ENCODE results near the gene ADA.
"Not testable (repeated sequence)": the region's sequence is repeated elsewhere in the genome, so short reads cannot be mapped to it uniquely, and the experiment has no call there.

ADA gene

DNA sequence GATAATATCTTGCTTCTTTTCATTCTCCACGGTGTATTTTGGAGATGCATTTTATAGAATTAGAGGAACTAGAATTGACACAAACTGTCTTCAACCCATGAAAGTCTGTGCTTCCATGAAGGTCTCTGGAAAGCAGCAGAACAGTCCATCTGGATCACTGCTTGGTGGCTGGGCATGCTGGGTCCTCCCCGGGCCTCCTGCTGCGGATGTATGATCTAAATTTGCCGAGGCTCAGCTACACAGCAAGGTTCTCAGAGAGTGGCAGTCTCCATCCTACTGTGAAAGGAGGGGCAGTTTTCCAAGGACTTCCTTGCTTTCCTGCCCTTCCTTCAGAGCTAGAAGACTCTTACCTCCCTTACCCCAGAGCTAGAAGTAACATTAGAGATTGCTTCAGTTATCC is 54.0 kb downstream of the ADA start:
- DNase-seq = no peak

- DNase-seq = no peak
These were observed 54.6 kb downstream of the ADA start for GRCh38 chr20:44596876-44597275.

DNA sequence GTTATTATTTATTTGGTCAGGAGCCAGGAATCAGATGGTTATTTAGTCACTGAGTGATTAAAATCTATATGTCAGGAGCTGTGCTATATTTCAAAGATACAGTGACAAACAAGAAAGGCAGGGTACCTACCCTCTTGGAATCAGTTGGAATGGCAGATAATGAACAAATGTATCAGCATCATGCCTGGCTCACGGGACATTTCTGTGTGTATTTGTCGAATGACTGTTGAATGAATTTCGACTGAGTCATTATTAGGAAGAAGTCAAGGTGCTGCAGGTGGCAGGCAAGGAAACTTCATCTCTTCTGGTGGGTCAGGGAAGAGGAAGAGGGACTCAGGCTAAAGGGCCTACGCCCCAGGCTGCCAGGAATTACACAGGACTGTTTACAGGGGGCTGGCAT is 55.5 kb downstream of the ADA start:
- no peak for DNase-seq

GRCh38 chr20:44594730-44595129 is 56.8 kb downstream of the ADA start:
- peak; percentile 90 for DNase-seq

GRCh38 chr20:44593751-44594150 is 57.7 kb downstream of the ADA start:
- DNase-seq = no peak

- no peak for DNase-seq
These were observed 59.1 kb downstream of the ADA start for GRCh38 chr20:44592366-44592765.

DNA sequence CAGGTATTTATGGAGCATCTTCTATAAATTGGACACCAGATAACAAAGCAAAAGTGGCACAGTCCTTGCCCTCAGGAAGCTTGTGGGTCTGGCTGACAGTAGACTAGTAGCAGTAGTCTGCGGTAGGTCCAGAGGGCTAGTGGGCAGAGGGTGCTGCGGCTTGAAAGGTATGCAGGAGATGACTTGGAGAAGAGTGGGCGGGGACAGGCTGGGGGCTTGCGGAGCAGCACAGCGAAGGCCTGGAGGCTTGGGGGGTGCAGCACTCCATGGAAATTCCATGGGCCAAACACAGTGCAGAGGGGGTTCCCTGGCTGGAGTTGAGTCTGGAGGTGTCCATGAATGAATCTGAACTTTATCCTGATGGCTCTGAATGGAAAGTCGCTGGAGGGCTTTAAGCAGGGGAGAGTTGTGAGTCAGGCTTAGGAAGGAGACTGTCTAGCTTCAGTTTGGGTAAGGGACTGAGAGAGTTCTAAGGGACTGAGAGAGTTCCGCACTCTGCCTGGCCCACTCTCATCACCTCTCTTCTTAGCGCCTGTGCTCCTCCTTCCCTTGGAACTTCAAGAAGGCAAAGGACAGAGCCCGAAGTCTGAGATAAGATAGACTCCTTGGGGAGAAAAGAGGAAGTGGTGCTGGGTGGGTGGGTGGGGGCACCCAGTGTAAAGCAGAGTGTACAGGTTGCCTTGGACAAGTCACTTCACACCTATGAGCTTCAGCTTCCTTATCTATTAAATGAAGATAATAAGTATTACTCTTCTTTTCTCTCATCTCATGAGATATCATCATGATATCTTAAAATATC is 60.3 kb downstream of the ADA start:
- DNase-seq = no peak

DNA sequence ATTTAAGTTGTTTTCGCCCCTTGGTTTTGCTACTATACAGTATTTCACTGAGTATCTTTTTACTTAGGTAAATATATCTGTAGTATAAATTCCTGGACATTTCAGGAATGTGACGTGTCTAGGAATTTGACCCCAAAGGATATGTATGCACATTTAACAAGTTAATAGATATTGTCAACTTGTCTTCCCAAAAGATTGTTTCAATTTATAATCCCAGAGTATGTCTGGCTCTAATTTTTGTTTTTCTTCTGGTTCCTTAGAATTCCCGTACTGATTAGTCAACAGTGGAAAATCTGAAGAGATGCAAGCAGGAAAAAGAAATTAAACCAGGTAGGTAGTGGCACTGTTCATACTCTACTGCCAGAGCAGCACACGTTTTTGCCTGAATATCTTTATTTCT is 62.0 kb downstream of the ADA start:
- no peak for DNase-seq

DNA sequence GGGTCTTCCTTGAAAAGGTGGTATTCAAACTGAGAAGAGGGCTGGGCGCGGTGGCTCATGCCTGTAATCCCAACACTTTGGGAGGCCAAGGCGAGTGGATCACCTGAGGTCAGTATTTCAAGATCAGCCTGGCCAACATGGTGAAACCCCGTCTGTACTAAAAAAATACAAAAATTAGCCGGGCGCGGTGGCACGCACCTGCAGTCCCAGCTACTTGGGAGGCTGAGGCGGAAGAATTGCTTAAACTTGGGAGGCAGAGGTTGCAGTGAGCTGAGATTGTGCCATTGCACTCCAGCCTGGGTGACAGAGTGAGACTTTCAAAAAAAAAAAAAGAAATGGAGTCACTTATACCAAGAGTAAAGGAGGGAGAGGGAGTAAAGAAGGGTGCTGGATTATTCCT is 63.2 kb downstream of the ADA start:
- not testable (repeated sequence) for DNase-seq

DNA sequence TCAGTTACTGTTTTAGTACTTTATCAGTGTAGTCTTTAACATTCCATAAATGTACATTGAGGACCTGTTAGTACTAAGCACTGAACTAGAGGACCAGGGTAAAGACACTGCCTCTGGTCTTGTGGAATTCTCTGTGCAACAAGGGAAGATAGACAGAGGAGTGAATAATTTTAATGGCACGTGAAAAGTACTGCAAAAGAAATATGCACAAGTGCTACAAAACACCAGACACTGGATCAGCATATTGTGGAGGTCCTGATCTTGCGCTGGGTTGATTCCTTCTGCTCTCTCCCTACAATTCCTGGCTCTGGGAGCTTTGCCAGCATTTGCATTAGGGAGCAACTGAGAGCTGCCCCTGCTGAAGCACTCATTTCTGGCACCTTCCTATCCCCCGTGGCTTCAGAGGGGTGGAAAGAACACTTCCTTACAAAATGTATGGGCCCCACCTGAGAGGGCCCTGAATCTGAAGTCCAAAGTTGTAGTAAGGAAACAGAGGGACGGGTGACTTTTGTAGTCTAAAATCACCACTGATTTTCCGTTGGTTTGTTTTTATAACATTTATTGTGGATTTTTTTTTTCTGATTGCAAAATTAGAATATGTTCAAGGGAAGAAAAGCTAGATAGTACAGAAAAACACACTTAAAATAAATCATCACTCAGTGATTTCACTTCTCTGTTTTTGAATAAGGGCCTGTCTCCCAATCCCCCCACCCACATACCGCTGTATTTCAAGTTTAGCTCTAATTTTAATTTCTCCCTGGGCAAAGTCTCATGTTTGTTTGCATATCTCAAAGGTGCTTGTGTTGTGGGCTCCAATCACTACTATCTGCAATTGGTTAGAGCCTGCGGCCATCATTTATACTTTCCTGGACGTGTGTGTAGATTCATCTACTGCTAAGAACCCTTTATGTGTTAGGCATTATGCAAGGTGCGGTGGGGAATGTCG is 64.2 kb downstream of the ADA start:
- no peak for DNase-seq

DNA sequence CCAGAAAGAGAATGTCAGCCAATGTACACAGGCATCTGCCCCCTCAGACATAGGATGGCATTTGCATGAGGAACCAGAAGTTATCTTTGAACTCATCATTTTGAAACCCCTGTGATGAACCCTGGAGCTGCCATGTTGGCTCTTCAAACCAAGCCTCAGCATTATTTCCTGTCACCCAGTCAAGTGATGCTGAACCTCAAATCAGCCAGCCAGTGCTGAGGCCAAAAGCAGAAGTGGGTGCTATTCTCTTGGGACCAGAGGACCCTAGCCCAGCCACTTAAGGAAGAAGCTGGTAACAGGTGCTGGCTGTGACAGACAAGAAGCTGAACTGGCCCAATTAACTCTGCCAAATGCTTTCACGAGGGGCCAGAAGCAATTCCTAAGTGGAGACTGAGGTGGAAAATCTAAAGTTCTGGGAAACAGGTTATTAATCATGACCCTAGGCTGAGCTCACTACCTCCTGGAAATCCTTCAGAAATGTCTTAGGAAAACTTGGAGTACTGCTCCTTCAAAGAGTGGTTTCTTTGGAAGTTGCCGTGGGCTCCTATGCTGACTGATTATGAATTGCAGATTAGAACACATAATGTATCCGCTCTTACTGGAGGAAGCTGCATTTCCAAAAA is 65.1 kb downstream of the ADA start:
- DNase-seq = no peak

DNA sequence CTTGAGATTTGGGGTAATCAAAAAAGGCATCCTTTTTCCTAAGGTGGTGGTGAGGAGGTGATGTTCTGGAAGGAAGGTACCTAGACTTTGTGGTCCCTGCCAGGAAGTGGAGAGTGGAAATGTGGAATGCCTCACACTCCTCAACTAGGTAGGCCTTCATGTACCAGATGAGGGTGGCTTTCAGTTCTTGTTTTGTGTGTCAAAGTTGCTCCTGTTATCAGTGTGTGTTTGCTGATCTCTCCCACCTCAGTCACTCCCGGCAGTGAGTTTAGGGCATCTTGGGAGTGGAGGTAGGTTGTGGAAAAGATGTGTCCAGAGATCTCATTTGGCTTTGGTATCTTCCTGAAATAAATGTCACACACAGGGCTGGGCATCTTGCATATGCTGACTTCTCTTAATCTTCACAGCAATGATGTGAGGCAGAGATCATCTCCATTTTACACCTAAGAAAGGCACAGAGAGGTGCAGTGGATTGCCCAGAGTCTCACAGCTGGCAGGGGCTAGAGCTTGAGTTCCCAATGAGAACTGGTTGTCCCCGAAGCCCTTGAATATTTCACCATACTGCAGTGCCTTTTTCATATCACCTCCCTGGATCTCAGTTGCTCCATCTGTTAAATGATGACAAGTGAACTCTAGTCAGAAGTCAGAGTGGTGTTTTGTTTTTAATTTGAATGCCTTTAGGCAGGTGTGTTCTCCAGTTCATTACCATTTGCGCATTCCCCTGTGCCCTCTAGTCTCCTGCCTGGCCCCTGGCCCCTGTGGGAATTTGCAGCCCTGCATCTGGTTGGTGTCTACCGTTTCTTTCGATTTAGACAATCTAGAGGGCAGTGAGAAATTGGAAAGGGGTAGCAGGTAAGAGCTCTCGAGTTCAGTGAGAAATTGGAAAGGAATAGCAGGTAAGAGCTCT is 66.2 kb downstream of the ADA start:
- no peak for DNase-seq

- no peak for DNase-seq
These were observed 67.3 kb downstream of the ADA start for GRCh38 chr20:44584162-44584561.

- DNase-seq = no peak
These were observed 68.3 kb downstream of the ADA start for GRCh38 chr20:44583157-44583556.

DNA sequence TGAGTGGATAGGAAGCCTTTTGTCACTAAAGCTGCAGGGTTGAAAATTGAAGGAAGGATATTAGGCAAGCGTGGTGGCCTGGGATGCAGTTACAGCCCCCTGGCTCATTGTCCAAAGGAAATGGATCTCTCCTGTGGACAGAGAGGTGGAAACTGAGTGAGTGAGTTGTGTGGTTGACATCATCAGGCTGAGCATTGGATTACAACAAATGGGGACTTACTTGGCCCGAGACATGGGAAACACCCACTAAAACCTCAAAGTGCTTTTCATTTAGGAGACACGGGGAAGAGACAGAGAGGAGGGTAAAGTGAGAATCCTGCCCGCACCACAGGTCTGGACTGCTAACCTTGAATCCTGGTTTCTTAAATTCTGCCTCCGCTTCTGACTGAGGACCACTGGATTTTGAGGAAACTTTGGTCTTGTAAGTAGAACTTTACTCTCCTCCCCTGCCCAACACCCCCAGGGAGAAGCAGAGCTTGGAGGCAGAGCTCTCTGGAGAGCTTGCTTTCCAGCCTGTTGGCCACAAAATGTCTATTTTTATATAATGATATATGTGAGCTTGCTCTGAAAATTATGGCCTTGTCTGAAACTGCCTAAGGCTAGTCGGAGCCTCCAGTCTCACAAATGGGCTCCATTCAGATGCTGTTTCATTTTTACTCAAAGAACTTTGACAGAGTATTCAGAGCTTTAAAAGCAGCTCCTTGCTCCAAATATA is 69.0 kb downstream of the ADA start, which contains the start of gene PKIG:
Gene PKIG (plus strand): TSS at position 269 of the 715 bp plus-strand sequence. CDS start 31,978 bp downstream, outside the sequence.
- DNase-seq = peak; percentile 64

DNA sequence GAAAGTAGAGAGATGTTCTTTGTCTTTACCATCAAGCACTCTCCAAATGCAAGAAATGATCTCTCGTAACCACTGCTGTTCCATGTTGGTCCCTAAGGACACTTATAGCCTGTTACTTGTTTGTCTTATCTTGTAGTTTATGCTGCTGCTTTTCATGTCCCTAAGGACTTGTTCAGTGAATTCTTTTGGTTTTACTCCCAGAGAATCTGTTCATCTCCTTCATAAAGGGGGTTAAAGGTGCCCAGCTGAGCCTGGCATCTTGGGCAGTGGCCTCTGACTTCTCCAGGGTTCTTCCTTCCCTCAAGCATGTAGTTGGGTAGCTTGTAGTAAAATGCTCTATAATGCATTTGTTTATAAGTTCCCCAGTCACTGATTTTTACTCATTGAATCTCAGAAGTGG is 70.0 kb downstream of the ADA start:
- DNase-seq = no peak

- no peak for DNase-seq
These were observed 70.8 kb downstream of the ADA start for GRCh38 chr20:44580581-44581268.

GRCh38 chr20:44579313-44580081 is 72.0 kb downstream of the ADA start:
- no peak for DNase-seq

DNA sequence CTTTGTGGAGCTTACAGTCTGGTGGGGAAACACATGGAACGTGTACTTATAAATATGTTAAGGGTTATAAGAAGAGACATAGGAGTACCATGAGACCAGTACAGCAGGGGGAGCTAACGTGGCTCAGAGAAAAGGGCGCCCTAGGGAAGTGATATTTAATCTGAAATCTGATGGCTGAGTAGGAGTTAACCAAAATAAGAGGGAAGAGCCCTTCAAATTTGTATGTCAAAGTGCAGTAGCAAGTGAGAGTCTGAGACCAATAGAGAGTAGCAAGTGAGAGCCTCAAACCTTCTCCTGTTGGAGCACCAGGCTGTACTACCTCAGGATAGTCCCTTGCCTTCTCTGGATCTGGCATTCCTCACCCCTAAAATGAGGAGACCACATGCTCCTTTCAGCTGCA is 75.2 kb downstream of the ADA start:
- peak; percentile 62 for DNase-seq

- DNase-seq = no peak
These were observed 77.1 kb downstream of the ADA start for GRCh38 chr20:44574372-44574771.

Data from hematopoietic multipotent progenitor cell treated with erythropoietin and hydrocortisone succinate and interleukin-3 and kit ligand, for 8 days (in vitro differentiated cells).